GM18519 (cell line): ENCODE data around the gene NIPSNAP2.
"Not testable (repeated sequence)": the region's sequence is repeated elsewhere in the genome, so short reads cannot be mapped to it uniquely, and the experiment has no call there.

Experiments
- ATAC-seq: cut with Tn5 transposase; IDR thresholded peaks from one replicate; pipeline ENCODE4 v1.9.1; 2021; ENCODE audit warnings: mild to moderate bottlenecking, moderate library complexity; ENCODE audit not compliant: unreplicated experiment, low FRiP score

NIPSNAP2 gene

GRCh38 chr7:55973747-55974250, 9.4 kb downstream of the NIPSNAP2 start:
- ATAC-seq, result no peak

- no peak for ATAC-seq
These were observed 11.7 kb downstream of the NIPSNAP2 start for GRCh38 chr7:55975988-55976633.

- ATAC-seq, result no peak
These were observed 13.4 kb downstream of the NIPSNAP2 start for GRCh38 chr7:55977831-55978230.

- no peak for ATAC-seq
These were observed 15.9 kb downstream of the NIPSNAP2 start for GRCh38 chr7:55980266-55980665.

- ATAC-seq, result no peak
These were observed 19.2 kb downstream of the NIPSNAP2 start for GRCh38 chr7:55983537-55983936.

- ATAC-seq, result no peak
These were observed 28.0 kb downstream of the NIPSNAP2 start for GRCh38 chr7:55992346-55992745.

- ATAC-seq, result no peak
These were observed 32.6 kb downstream of the NIPSNAP2 start for GRCh38 chr7:55996856-55997500.

- ATAC-seq, result no peak
These were observed 39.4 kb downstream of the NIPSNAP2 start for GRCh38 chr7:56003749-56004148.

GRCh38 chr7:56007167-56007652, 42.8 kb downstream of the NIPSNAP2 start:
- no peak for ATAC-seq

GRCh38 chr7:56007891-56008290, 43.5 kb downstream of the NIPSNAP2 start:
- ATAC-seq, result no peak

- no peak for ATAC-seq
These were observed 45.3 kb downstream of the NIPSNAP2 start for GRCh38 chr7:56009695-56010094.

- ATAC-seq, result not testable (repeated sequence)
These were observed 52.6 kb downstream of the NIPSNAP2 start for GRCh38 chr7:56017015-56017414.

- ATAC-seq, result no peak
These were observed 55.1 kb downstream of the NIPSNAP2 start for GRCh38 chr7:56019501-56019900.

GRCh38 chr7:56023500-56023899, 59.1 kb downstream of the NIPSNAP2 start:
- ATAC-seq, result no peak

GRCh38 chr7:56026538-56026937, 62.2 kb downstream of the NIPSNAP2 start:
- ATAC-seq, result no peak

GRCh38 chr7:56028942-56029630, 64.7 kb downstream of the NIPSNAP2 start:
- ATAC-seq, result no peak

GRCh38 chr7:56030340-56030739, 66.0 kb downstream of the NIPSNAP2 start:
- ATAC-seq, result no peak

- ATAC-seq, result not testable (repeated sequence)
These were observed 67.2 kb downstream of the NIPSNAP2 start for GRCh38 chr7:56031556-56031955.

GRCh38 chr7:56032578-56032977, 68.2 kb downstream of the NIPSNAP2 start:
- ATAC-seq, result not testable (repeated sequence)

GRCh38 chr7:56033671-56034432, 69.5 kb downstream of the NIPSNAP2 start:
- ATAC-seq, result peak; percentile 93

GRCh38 chr7:56040730-56041129, 76.3 kb downstream of the NIPSNAP2 start:
- no peak for ATAC-seq
